GM21737 (cell line): ENCODE results near the gene OGN.

Experiments
- ATAC-seq: cut with Tn5 transposase; IDR thresholded peaks from one replicate; pipeline ENCODE4 v1.9.1; 2021; ENCODE audit warnings: mild to moderate bottlenecking, moderate library complexity; ENCODE audit not compliant: unreplicated experiment

The OGN gene

DNA sequence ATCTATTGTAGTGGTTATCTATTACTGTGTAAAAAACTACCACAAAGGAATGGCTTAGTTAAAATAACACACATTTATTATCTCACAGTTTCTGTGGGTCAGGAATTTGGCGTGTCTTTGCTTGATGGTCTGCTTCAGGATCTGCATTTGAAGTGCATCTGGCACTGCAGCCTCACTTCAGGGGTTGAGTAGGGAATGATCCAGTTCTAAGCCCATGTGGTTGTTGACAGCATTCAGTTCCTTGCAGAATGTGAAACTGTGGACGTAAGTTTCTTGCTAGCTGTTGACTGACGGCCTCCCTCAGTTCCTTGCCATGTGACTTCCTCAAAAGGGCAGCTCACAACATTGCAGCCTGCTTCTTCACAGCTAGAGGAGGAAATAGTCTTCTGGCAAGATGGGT is 2.1 kb upstream of the OGN start:
- ATAC-seq, result no peak

GRCh38 chr9:92405818-92406217 is 1.4 kb upstream of the OGN start:
- no peak for ATAC-seq

DNA sequence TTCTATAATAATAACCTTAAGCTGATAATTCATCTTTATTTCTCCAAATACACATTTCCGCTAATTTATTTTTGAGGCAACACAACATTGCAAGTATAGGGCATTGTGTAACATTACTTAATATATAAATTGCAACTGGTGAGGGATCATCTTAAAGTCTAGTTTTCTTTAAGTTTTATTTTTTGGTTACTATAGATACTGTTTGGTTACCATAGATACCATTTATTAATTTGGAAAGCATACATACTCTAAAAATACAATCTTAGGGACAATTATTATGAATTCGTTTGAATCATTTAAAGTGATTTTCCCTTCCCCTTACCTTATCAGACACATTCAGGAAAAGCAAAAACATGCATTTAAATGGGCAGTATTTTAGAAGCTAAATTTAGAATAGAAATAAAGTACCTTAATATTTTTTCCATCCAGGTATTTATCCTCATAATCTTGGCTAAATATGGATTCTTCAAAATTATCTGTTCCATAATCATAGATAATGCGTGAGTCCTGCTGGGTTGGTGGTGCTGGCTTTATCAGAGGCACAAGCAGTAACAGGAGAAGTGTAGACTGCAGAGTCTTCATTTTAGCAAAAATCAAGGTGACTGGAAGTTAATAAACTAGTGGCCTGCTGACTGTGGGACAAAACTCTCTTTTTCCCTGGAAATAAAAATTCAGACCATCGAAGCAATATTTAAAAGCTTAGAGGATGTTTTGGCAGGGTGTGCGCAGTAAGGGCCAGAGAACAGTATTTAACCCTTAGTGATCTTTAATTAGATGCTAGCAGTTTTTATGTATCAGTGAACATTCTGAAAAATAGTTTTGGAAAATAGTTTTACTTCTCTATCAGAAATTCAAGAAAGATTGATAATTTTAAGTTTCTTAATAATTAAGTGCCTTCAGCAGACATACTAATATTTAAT is 1.3 kb downstream of the OGN start:
- ATAC-seq, result no peak

- no peak for ATAC-seq
Measured at GRCh38 chr9:92402360-92402759, 2.0 kb downstream of the OGN start.

DNA sequence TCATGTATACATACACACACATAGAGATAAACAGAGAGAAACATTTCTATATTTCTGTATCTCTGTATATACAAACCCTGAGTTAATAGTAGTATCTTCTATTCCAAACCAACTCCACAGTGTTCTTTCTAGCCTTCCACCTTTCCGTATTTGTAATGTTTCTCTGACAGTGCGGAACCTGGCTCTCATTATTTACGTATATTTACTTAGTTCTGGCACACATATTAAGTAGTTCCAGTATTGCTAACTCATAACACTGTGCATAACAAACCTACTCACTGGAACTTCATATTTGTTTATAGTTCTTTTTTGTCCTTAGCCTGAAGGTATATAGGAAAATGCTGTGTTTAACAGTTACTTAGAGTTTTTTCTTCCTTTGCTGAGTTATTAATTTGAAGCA is 6.5 kb downstream of the OGN start:
- no peak for ATAC-seq

- no peak for ATAC-seq
Measured at GRCh38 chr9:92395617-92396016, 8.8 kb downstream of the OGN start.

- no peak for ATAC-seq
Measured at GRCh38 chr9:92393686-92394085, 10.7 kb downstream of the OGN start.

GRCh38 chr9:92392690-92393089 is 11.7 kb downstream of the OGN start:
- ATAC-seq, result no peak

DNA sequence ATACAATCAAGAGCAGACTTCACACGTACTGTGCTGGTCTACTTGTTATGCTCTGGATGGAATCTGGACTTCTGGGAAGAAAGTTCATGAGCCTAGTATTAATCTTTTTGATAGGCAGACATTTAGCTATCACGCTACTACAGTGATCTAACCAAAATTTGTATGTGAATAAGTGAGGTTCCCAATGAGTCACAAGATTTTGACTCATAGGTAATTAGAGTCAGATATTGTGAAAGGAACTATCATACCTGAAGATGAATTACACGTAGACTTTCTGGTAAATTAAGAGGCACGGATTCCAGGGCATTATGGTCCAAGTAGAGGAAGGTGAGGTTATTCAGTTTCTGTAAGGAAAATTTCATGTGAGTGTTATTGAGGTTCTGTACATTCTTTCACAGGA is 18.4 kb downstream of the OGN start:
- ATAC-seq, result no peak

GRCh38 chr9:92385477-92385876 is 18.9 kb downstream of the OGN start:
- ATAC-seq, result no peak

- ATAC-seq, result no peak
Measured at GRCh38 chr9:92385001-92385400, 19.4 kb downstream of the OGN start.

DNA sequence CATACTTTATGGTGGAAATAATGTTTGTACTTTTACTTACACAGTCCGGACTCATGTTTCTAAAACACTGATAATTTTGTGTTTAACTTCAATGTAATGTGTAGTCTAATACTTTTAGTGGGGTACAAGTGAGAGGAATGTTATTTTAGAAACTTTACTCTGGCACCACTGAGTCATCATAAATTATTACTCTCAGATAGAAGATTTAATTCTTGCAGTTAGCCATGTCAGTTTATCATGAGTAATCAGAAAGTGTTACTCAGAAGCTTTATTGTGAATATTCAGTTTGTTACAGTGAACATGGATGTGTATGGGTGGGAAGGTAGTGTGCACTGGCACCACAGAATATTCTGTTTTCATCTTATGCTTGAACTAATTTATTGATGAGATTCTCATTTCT is 20.0 kb downstream of the OGN start:
- no peak for ATAC-seq

DNA sequence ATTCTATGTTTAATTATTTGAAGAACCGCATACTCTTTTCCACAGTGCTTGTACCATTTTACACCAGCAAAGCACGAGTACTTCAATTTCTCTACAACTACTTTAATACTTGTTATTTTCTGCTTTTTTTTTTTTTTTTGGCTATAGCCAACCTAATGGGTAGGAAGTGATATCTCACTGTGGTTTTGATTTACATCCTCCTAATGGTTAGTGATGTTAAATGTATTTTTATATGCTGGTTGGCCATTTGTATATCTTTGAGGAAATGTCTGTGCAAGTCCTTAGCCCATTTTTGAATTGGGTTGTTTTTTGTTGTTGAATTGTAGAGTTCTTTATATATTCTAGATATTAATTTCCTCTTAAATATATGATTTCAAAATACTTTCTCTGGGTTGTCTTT is 22.6 kb downstream of the OGN start:
- no peak for ATAC-seq

GRCh38 chr9:92380603-92381002 is 23.8 kb downstream of the OGN start:
- no peak for ATAC-seq

DNA sequence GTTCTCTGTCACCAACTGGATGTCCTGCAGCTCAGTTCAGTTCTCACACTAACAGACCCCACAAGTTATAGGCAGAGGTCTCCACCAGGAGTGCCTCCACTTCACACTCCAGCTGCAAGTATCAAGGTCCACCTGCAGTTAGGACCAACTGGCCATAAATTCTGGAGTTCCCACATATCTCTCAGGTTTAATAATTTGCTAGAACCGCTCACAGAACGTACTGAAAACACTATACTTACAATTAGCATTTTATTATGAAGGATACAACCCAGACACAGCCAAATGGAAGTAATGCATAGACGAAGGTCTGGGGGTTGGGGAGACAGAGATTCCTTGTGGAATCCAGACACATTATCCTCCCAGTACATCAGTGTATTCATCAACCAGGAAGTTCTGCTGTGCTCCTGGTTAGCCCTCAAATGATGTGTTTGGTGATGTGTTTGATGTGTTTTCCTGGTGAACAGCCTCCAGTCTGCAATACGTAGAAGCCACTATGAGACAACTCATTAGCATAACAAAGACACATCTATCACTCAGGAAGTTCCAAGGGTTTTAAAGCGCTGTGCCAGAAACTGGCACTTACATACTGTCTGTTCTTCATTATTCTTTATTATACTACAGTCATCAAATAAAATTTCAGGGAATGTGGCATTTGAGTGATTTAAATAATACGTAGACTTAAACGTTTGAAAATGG is 25.4 kb downstream of the OGN start:
- ATAC-seq, result no peak

- no peak for ATAC-seq
Measured at GRCh38 chr9:92377876-92378275, 26.5 kb downstream of the OGN start.

DNA sequence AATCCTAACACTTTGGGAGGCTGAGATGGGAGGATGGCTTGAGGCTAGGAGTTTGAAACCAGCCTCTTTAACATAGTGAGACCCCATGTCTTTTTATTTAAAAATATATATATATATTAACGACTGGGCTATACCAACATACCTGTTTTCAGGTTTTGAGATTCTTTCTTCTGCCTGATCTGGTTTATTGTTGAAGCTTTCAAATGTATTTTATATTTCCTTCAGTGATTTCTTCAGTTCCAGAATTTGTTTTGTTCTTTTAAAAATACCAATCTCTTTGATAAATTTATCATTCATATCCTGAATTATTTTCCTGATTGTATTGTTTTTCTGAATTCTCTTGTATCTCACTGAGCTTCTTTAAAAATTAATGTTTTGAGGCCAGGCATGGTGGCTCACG is 31.2 kb downstream of the OGN start:
- no peak for ATAC-seq

- ATAC-seq, result no peak
Measured at GRCh38 chr9:92369075-92369474, 35.3 kb downstream of the OGN start.

DNA sequence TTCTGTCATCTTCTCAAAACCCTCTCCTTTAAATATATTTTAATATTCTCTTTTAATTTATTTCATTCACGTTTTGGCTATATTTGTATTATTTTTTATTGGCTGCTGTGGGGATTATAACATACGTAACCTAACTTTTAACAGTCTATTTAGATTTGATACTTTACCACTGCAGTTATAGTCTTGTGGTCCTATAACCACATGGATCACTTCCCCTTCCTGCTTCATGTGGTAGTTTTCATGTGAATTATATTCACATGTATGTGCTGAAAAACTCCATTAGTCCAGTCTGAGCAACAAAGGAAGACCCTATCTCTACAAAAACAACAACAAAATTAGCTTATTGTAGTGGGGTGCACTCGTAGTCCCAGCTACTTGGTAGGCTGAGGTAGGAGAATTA is 44.3 kb downstream of the OGN start:
- ATAC-seq, result no peak

GRCh38 chr9:92359394-92359995 is 44.9 kb downstream of the OGN start:
- no peak for ATAC-seq

- ATAC-seq, result no peak
Measured at GRCh38 chr9:92353051-92353450, 51.3 kb downstream of the OGN start.

DNA sequence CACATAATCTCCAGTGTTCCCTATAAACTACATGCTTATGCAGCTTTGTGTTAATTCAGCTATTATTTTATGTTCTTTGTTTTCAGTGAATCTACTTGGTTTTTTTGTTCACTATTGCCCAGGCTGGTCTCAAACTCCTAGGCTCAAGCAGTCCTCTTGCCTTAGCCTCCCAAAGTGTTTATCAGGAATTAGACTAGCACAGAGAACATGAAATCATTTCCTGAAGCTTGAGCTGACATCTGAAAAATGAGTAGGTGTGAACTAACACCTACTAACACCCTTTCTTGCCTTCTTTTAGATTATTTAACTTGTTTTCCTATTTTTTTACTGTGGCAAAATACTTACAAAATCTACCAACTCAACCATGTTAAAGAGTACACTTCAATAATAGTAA is 53.6 kb downstream of the OGN start:
- ATAC-seq, result no peak
